IMR-90 (cell line): ENCODE data around the gene TSKS. TPM values are rescaled to one million over a fixed set of nuclear protein-coding genes. Genes with fewer than 3 reads are reported as not detected.

ENCODE experiments used
- ATAC-seq: fragments of 200-7000 bp; cut with Tn5 transposase; 2 replicates; pipeline ENCODE4 v1.9.1; 2020; ENCODE audit warnings: low read depth, mild to moderate bottlenecking, moderate library complexity
- BruUV-seq: library from RNA; stranded (reverse); fragments of 400-500 nt; replicated peaks from 2 replicates; lab custom pipeline; 2021; lab: Mats Ljungman, UMichigan
- CTCF ChIA-PET: fragments of 300-600 bp; formaldehyde crosslinking; extraction: SDS; loops from one replicate; lab custom pipeline; 2021; ENCODE audit warnings: antibody characterized with exemption; lab: Yijun Ruan, JAX
- POLR2A ChIA-PET: fragments of 300-600 bp; sonication (Branson Sonifier 250); formaldehyde crosslinking; loops from one replicate; lab custom pipeline; 2022; ENCODE audit warnings: antibody characterized with exemption; ENCODE audit not compliant: unreplicated experiment; lab: Charles Lee
- DNase-seq: peaks from one replicate; pipeline ENCODE4 v3.0.0; 2013
- H2AFZ ChIP-seq: replicated peaks from 2 replicates; pipeline ENCODE3; 2013; ENCODE audit warnings: low read length, mild to moderate bottlenecking; ENCODE audit not compliant: poor library complexity
- H2AK5ac ChIP-seq: 2 replicates; pipeline ENCODE4 v1.6.1; 2013; ENCODE audit warnings: low read depth, low read length, inconsistent platforms
- H2AK9ac ChIP-seq: replicated peaks from 2 replicates; pipeline ENCODE3; 2013; ENCODE audit warnings: mild to moderate bottlenecking, low read depth, low read length, moderate library complexity; ENCODE audit not compliant: poor library complexity
- H2BK120ac ChIP-seq: 2 replicates; pipeline ENCODE4 v1.6.1; 2013; ENCODE audit warnings: low read depth, low read length, inconsistent platforms
- H2BK15ac ChIP-seq: 3 replicates; pipeline ENCODE4 v1.6.1; 2013; ENCODE audit warnings: low read depth, low read length, inconsistent platforms
- H2BK20ac ChIP-seq: 2 replicates; pipeline ENCODE4 v1.6.1; 2013; ENCODE audit warnings: low read depth, mild to moderate bottlenecking, inconsistent platforms, low read length, moderate library complexity
- H2BK5ac ChIP-seq: 2 replicates; pipeline ENCODE4 v1.6.1; 2013; ENCODE audit warnings: mild to moderate bottlenecking, low read depth, low read length, inconsistent platforms; ENCODE audit not compliant: poor library complexity, severe bottlenecking
- H3K14ac ChIP-seq: replicated peaks from 2 replicates; pipeline ENCODE4 v1.6.1; 2013; ENCODE audit warnings: low read depth, low read length, inconsistent platforms
- H3K18ac ChIP-seq: 2 replicates; pipeline ENCODE4 v1.6.1; 2013; ENCODE audit warnings: low read depth, low read length, control low read depth
- H3K23ac ChIP-seq: 2 replicates; pipeline ENCODE4 v1.6.1; 2013; ENCODE audit warnings: low read depth, low read length, inconsistent platforms
- H3K27ac ChIP-seq: 2 replicates; pipeline ENCODE4 v1.5.1; 2013; ENCODE audit warnings: mild to moderate bottlenecking, control low read depth, low read length; ENCODE audit not compliant: insufficient read depth
- H3K27me3 ChIP-seq: 2 replicates; pipeline ENCODE4 v1.6.1; 2013; ENCODE audit warnings: low read length; ENCODE audit not compliant: control insufficient read depth, insufficient read depth
- H3K36me3 ChIP-seq: 2 replicates; pipeline ENCODE4 v1.6.1; 2013; ENCODE audit warnings: low read length, mixed read lengths; ENCODE audit not compliant: control insufficient read depth, insufficient read depth
- H3K4ac ChIP-seq: 2 replicates; pipeline ENCODE4 v1.6.1; 2013; ENCODE audit warnings: low read depth, low read length, inconsistent platforms
- H3K4me1 ChIP-seq: 2 replicates; pipeline ENCODE4 v1.6.1; 2013; ENCODE audit warnings: low read length, mixed read lengths; ENCODE audit not compliant: control insufficient read depth, insufficient read depth
- H3K4me2 ChIP-seq: 2 replicates; pipeline ENCODE4 v1.6.1; 2013; ENCODE audit warnings: low read depth, mild to moderate bottlenecking, control low read depth, low read length, moderate library complexity
- H3K4me3 ChIP-seq: 2 replicates; pipeline ENCODE4 v1.5.1; 2013; ENCODE audit warnings: low read depth, mild to moderate bottlenecking, control low read depth, low read length, moderate library complexity; ENCODE audit not compliant: insufficient read depth
- H3K56ac ChIP-seq: 2 replicates; pipeline ENCODE4 v1.6.1; 2013; ENCODE audit warnings: low read length, inconsistent platforms; ENCODE audit not compliant: insufficient read depth; ENCODE audit errors: extremely low read depth
- H3K79me1 ChIP-seq, 2 experiments: 2 replicates each; pipeline ENCODE4 v1.6.1; 2013; ENCODE audit warnings: low read length in 2 of 2, inconsistent platforms in 1 of 2, low read depth in 1 of 2
- H3K9ac ChIP-seq: 2 replicates; pipeline ENCODE4 v1.6.1; 2013; ENCODE audit warnings: low read depth, low read length, control low read depth
- H3K9me1 ChIP-seq: 2 replicates; pipeline ENCODE4 v1.6.1; 2013; ENCODE audit warnings: low read length, inconsistent platforms; ENCODE audit not compliant: insufficient read depth
- H3K9me3 ChIP-seq: 2 replicates; pipeline ENCODE4 v1.6.1; 2013; ENCODE audit warnings: low read length; ENCODE audit not compliant: control insufficient read depth, insufficient read depth
- H4K20me1 ChIP-seq: 2 replicates; pipeline ENCODE4 v1.6.1; 2013; ENCODE audit warnings: low read length, inconsistent platforms; ENCODE audit not compliant: insufficient read depth
- H4K5ac ChIP-seq: 2 replicates; pipeline ENCODE4 v1.6.1; 2013; ENCODE audit warnings: mild to moderate bottlenecking, low read depth, low read length, control low read depth
- H4K8ac ChIP-seq, 2 experiments: 2 replicates each; pipeline ENCODE4 v1.6.1; 2013; ENCODE audit warnings: low read depth in 2 of 2, low read length in 2 of 2, control low read depth in 1 of 2, inconsistent platforms in 1 of 2
- H4K91ac ChIP-seq: 2 replicates; pipeline ENCODE4 v1.6.1; 2013; ENCODE audit warnings: low read depth, low read length, inconsistent platforms; ENCODE audit not compliant: insufficient read depth
- BHLHE40 ChIP-seq: fragments of 150-350 bp; IDR thresholded peaks from 2 replicates; pipeline ENCODE4 v1.6.1; 2016; ENCODE audit warnings: mild to moderate bottlenecking, low read depth, low read length
- CTCF ChIP-seq: conservative IDR thresholded peaks from 2 replicates; pipeline ENCODE4 v1.5.1; 2012; ENCODE audit warnings: mild to moderate bottlenecking, low read depth, low read length, improper control_type of control experiment
- MAFK ChIP-seq: IDR thresholded peaks from 2 replicates; pipeline ENCODE4 v1.6.1; 2012; ENCODE audit warnings: low read depth, low read length, improper control_type of control experiment
- MXI1 ChIP-seq: IDR thresholded peaks from 2 replicates; pipeline ENCODE4 v1.6.1; 2012; ENCODE audit warnings: low read depth, mild to moderate bottlenecking, low read length, moderate library complexity, borderline replicate concordance
- RAD21 ChIP-seq: IDR thresholded peaks from 2 replicates; pipeline ENCODE4 v1.6.1; 2012; ENCODE audit warnings: low read length, improper control_type of control experiment
- RFX5 ChIP-seq: IDR thresholded peaks from 2 replicates; pipeline ENCODE4 v1.8.0; 2012; ENCODE audit warnings: low read depth, mild to moderate bottlenecking, low read length, moderate library complexity
- SMC3 ChIP-seq: fragments of 150-350 bp; IDR thresholded peaks from 2 replicates; pipeline ENCODE4 v1.6.1; 2016; ENCODE audit warnings: low read depth, mild to moderate bottlenecking, antibody characterized with exemption, low read length, moderate library complexity
- WGBS, 2 experiments: methylation state at CpG; one replicate each; pipeline versions ENCODE4 v1.1.5 to v1.1.7; 2013; ENCODE audit warnings: missing lambda C conversion rate in 2 of 2; ENCODE audit not compliant: insufficient read length in 1 of 2; ENCODE audit errors: extremely low coverage in 2 of 2; 5-methylcytosine and 5-hydroxymethylcytosine counted together
- dilution Hi-C: fragments of 300-500 bp; cut with HindIII; formaldehyde crosslinking; loops from one replicate; pipeline ENCODE4 v1.14.3; 2018; ENCODE audit warnings: low sequenced_read_pairs; ENCODE audit not compliant: unreplicated experiment
- in situ Hi-C: fragments of 300-500 bp; cut with MboI; formaldehyde crosslinking; loops from 3 replicates; pipeline ENCODE4 v1.14.3; 2019; ENCODE audit warnings: low sequenced_read_pairs, inconsistent platforms, mixed read lengths
- intact Hi-C: fragments of 100-400 bp; cut with micrococcal nuclease; formaldehyde crosslinking; loops from 2 replicates; pipeline ENCODE4 v1.10.0; 2022
- polyA plus RNA-seq, 3 experiments: library from polyadenylated mRNA; depleted of rRNA; stranded (reverse); fragments of >200 nt; gene quantifications; 2 replicates each; pipeline ENCODE4 v1.2.3, GENCODE V29; 2012; ENCODE audit warnings: low replicate concordance in 1 of 3
- total RNA-seq: library from RNA; depleted of rRNA; stranded (reverse); fragments of >200 nt; gene quantifications from 2 replicates; pipeline ENCODE4 v1.2.3, GENCODE V29; 2012

The TSKS gene
- total and polyA plus RNA-seq, 2 of the 4 experiments (the other 2 are of a cell fraction) = not detected

GRCh38 chr19:49746206-49746958 is 16.7 kb downstream of the TSKS start:
- Histone ChIP-seq H3K4me1 (peaks cover 3% of the 10 kb centered on the region; the same call in 1 of the 2 replicates), H3K18ac (no peak overlapping the region), H4K5ac (no peak overlapping the region), H2AK5ac (no peak overlapping the region), H2BK5ac (no peak overlapping the region), H3K9me1 (0 out of 2 replicates have a peak, but pooled peaks cover 2% of the 10 kb centered on the region), H2AFZ (peak overlapping the region; percentile 61), H3K36me3 (no peaks in the 10 kb centered on the region), H3K79me1 (no peaks in the 10 kb centered on the region), H3K27ac (no peak overlapping the region), H3K4me2 (no peak overlapping the region), H2BK120ac (no peak overlapping the region), H3K23ac (no peak overlapping the region), H3K9ac (no peak overlapping the region), H3K27me3 (no peaks in the 10 kb centered on the region), H3K14ac (no peak overlapping the region), H3K9me3 (no peaks in the 10 kb centered on the region; the same call in 1 of the 2 replicates), H4K91ac (no peak overlapping the region), H2BK15ac (no peak overlapping the region), H4K8ac (no peak overlapping the region), H3K56ac (no peak overlapping the region), H4K20me1 (no peaks in the 10 kb centered on the region), H3K4me3 (no peak overlapping the region), H3K4ac (no peak overlapping the region), H2BK20ac (no peak overlapping the region), H2AK9ac (no peak overlapping the region)
- TF ChIP-seq RAD21 = no peak
- TF ChIP-seq RFX5 = no peak
- no peak for TF ChIP-seq SMC3
- no peak for TF ChIP-seq MAFK
- no peak for TF ChIP-seq CTCF
- no peak for TF ChIP-seq MXI1
- TF ChIP-seq BHLHE40 = no peak
- in situ Hi-C loops (no loop called here), dilution Hi-C loops (no loop called here), intact Hi-C loops (no loop called here)
- no peak for ATAC-seq
- DNase-seq = no peak
- BruUV-seq = no TSS peak
- CTCF ChIA-PET = interaction anchor here (0.6 kb wide), 1 partner anchor 91 kb away, joined by 3 read pairs; no protein-coding TSS in a partner anchor
- WGBS, 2 experiments = 24% methylated on average over 23 of the region's 52 CpGs; no CpG with 5 or more reads in 1 of the 2 experiments
- POLR2A ChIA-PET = interaction anchor here (0.5 kb wide), 1 partner anchor 119 kb away, joined by 4 read pairs; no protein-coding TSS in a partner anchor
